GM12873 (cell line): Measurements from ENCODE around the gene VPS37D.

ENCODE experiments used
- TF ChIP-seq, protein P1 (sequence below): IDR thresholded peaks from 2 replicates; pipeline ENCODE4 v1.5.1; 2012; ENCODE audit warnings: low read depth, mild to moderate bottlenecking, moderate library complexity, low read length, control low read depth; ENCODE audit not compliant: insufficient read depth; ENCODE audit errors: missing control alignments

Gene VPS37D

GRCh38 chr7:73700581-73701134 lies 33.0 kb downstream of the VPS37D start:
- TF ChIP-seq, protein P1, sequence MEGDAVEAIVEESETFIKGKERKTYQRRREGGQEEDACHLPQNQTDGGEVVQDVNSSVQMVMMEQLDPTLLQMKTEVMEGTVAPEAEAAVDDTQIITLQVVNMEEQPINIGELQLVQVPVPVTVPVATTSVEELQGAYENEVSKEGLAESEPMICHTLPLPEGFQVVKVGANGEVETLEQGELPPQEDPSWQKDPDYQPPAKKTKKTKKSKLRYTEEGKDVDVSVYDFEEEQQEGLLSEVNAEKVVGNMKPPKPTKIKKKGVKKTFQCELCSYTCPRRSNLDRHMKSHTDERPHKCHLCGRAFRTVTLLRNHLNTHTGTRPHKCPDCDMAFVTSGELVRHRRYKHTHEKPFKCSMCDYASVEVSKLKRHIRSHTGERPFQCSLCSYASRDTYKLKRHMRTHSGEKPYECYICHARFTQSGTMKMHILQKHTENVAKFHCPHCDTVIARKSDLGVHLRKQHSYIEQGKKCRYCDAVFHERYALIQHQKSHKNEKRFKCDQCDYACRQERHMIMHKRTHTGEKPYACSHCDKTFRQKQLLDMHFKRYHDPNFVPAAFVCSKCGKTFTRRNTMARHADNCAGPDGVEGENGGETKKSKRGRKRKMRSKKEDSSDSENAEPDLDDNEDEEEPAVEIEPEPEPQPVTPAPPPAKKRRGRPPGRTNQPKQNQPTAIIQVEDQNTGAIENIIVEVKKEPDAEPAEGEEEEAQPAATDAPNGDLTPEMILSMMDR = no peak

GRCh38 chr7:73701357-73701995 lies 33.8 kb downstream of the VPS37D start:
- TF ChIP-seq, protein P1 = peak; percentile 67

GRCh38 chr7:73702226-73702625 lies 34.6 kb downstream of the VPS37D start:
- TF ChIP-seq, protein P1 = no peak

GRCh38 chr7:73702665-73703064 lies 35.0 kb downstream of the VPS37D start:
- TF ChIP-seq, protein P1 = no peak

GRCh38 chr7:73703225-73703624 lies 35.6 kb downstream of the VPS37D start:
- TF ChIP-seq, protein P1 = no peak

DNA sequence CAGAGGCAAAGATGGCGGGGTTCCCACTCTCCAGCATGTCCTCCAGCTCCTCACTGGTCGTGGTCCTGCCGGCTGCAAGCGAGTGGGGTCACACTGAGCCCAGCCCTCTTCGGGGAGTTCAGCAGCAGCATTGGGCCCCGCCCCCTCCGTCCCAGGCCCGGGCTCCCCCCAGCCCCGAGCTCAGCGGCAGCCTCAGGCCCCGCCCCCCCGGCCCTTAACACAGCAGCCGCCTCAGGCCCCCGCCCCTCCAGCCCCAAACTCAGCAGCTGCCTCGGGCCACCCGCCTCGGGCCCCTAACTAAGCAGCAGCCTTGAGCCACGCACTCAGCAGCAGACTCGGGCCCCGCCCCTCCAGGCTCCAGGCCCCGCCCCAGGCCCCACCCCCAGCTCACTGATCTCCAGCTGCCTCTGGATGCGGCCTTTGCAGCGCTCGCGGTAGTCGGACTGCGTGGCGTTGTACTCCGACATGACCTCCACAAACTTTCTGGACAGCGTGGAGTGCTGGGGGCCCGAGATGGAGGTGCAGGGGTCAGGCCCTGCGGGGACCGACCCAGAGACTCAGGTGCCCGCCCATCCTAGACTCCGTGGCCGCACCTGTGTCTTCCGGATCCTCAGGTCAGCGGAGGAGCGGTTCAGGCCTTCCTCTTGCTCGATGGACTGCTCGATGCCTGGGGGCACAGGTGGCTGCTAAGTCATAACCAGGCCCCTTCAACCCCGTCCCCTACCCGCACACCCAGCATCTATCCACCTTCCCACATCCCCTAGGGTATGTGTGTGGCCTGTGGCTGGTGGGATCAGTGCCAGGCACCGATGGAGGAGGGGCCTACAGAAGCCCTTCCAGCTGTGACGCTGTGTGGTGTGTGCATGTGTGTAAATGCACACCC lies 36.4 kb downstream of the VPS37D start:
- TF ChIP-seq, protein P1 = no peak
